Esophagus squamous epithelium (tissue), 4 donors: Measurements from ENCODE around the gene C11orf21.

Experiments
- POLR2A ChIP-seq, 4 donors: fragments of 450-650 bp; IDR thresholded peaks; one replicate each; pipeline ENCODE4 v1.6.1; 2017; ENCODE audit warnings: antibody characterized with exemption in 4 of 4, mild to moderate bottlenecking in 4 of 4, moderate library complexity in 3 of 4
- TF ChIP-seq, protein P1 (sequence below), 6 experiments: fragments of 450-650 bp in 4 of 6; fragments of 200-600 bp in 2 of 6; sonication (generic) in 2 of 6; IDR thresholded peaks; one replicate each; pipeline ENCODE4 v1.5.1; 2016 to 2019; ENCODE audit warnings: antibody characterized with exemption in 6 of 6, mild to moderate bottlenecking in 4 of 6, moderate library complexity in 4 of 6

DNA sequence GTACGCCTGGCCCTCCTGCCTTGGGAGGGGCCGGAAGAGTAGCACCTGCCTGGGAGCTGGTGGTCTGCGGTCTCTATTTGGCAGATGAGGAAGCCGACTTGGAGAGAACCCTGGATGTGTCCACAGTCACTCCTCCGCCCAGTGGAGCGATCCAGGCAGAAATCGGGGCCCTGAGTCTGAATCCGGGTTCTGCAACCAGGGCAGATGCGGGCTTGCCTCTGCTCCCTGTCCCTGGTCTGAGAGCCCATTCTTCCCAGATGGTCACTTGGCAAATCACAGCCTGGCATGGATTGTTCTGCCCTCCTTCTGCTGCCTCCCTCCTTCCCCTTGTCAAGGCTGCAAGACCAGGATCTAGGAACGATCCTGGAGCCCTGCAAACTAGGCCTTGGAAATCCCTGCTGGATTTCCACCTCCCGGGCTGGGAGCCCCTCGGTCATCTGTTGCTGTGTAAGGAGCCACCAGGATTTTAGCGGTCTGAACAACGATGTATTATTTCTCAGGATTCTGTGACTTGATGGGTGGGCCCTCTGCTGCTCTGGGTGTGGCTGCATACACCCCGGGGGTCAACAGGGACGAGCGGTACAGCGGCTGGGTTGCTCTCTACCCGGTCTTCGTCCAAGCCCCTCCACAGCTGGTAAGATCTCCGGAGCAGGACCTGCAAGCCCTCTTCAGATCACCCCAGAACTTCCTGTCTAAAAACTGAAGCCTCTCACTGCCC, 29.3 kb downstream of the C11orf21 start:
- TF ChIP-seq, protein P1, sequence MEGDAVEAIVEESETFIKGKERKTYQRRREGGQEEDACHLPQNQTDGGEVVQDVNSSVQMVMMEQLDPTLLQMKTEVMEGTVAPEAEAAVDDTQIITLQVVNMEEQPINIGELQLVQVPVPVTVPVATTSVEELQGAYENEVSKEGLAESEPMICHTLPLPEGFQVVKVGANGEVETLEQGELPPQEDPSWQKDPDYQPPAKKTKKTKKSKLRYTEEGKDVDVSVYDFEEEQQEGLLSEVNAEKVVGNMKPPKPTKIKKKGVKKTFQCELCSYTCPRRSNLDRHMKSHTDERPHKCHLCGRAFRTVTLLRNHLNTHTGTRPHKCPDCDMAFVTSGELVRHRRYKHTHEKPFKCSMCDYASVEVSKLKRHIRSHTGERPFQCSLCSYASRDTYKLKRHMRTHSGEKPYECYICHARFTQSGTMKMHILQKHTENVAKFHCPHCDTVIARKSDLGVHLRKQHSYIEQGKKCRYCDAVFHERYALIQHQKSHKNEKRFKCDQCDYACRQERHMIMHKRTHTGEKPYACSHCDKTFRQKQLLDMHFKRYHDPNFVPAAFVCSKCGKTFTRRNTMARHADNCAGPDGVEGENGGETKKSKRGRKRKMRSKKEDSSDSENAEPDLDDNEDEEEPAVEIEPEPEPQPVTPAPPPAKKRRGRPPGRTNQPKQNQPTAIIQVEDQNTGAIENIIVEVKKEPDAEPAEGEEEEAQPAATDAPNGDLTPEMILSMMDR (IDR thresholded peaks at IDR 0.05), result no peak
- no peak for TF ChIP-seq POLR2A (IDR thresholded peaks at IDR 0.05)
